CD4-positive, alpha-beta T cell treated with Interleukin-4 for 1 hour (primary cell): ENCODE results near the gene RREB1.

Experiments
- DNase-seq, 2 donors: peaks; one replicate each; pipeline ENCODE4 v3.0.0-alpha.2; 2020 to 2022

The RREB1 gene

DNA sequence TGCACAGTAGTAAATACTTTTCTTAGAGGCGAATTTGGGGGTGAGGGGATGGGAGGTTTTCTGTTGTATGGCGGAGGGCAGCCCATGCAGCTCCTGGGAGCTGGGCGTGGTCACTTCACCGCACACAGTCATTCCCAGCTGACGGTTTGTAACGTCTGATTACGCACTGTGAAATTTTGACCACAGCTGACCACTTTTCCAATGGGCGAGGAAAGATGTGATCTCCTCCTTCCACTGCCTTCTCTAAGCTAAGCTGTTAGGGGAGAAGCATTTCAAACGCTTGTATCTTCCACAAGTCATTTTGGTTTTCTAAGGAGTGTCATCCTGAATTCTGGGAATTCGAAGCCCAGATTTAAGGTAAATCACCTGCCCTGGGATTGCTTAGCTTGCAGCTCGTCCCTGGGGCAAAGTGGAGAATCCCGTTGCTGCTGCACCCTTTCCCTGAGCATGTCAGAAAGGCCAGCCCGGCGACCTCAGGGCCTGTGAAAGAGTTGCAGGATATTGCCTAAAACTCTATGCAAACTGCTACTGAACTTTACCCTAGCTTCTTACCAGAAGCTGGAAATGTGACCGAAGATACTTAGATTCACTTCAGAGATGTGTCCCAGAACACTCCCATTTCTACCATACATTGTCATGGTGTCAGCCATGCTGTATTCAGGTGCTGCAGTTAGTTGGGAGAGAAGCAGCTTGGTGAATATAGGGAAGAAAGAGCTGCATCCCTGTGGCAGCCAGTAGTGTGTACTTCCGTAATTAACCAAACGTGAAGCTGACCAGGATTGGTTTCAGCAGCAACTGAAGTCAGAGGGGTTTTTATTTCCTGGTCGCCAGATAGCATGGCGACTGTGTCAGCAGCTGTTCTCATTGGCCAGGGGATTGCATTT, 58.9 kb downstream of the RREB1 start:
- peak in 1 of 2 donors; percentile 51 for DNase-seq

DNA sequence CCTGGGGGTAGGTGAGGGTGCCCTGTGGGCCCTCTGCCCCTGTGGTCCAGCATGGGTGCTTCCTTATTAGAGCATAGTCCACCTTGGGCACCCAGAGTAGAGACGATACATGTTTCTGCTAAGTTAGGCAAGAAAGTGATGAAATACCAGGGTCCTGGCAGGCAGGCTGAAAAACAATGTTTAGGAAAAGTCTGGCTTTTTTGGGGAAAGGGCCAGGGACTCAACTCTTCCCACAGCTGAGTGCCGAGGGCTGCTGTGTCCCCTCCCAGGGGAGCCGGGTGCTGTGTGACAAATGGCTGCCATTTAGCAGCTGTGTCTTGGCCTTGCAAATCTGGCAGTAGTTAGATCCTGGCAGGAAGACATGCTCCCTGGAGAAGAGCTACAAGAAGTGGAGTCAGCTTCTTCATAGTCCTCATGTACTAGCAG, 61.5 kb downstream of the RREB1 start:
- DNase-seq: no peak

DNA sequence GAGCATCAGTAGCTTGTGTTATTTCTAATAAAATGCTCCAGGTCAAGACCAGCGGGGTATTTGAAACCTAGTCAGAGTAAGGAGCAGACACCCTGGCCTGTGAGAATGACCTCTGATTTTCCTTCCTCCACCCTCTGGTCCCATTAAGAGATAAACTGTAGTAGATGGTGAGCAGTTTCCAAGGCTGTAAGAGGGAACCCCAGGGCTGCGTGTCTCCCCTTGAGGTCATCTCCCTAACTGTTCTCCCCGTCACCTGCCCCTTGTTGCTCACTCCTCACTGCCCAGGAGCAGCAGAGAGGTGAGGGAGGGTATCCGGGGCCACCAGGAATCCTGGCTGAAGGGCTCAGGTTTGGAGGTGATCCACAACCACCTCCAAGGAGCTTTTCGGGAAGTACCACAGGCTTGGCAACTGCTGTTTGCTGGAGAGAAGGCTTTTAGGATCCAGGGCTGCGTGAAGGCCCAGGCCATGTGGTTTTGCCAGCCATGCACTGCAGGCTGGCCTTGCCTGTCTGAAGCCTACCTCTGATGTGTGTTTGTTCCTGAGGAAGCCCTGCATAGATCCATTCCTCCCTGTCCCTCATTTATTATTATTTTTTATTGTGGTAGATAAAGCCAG, 62.5 kb downstream of the RREB1 start:
- no peak for DNase-seq

DNA sequence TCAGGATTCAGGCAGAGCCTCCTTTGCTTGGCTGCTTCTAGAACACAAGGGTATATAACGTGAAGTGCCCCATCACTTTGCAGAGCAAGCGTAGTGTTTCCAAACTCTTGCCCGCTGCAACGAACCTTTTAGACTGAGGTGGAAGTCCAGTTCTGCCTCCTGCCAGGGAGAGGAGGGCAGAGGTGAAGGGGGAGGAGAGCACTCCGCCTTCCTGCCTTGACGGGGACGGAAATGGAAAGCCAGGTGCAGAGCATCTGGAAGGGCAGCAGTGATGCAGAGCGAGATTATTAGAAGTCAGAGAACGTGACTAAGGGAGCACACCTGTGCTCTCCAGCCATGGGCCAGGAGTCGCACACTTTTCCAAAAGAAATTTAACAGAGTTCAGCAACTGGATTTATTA, 63.4 kb downstream of the RREB1 start:
- no peak for DNase-seq

DNA sequence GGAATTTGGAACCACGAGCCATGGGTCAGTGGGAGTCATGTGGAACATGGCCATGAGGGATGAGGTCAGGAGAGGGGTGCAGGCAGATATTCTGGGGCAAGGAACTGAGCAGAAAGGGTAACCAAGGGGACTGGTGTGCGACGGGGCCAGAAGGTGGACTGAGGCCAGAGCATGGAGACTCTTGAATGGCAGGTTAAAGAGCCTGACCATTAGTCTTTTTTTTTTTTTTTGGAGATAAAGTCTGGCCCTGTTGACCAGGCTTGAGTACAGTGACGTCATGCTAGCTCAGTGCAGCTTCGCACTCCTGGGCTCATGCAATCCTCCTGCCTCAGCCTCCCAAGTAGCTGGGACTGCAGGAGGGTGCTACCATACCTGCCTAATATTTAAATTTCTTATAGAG, 64.0 kb downstream of the RREB1 start:
- no peak for DNase-seq

DNA sequence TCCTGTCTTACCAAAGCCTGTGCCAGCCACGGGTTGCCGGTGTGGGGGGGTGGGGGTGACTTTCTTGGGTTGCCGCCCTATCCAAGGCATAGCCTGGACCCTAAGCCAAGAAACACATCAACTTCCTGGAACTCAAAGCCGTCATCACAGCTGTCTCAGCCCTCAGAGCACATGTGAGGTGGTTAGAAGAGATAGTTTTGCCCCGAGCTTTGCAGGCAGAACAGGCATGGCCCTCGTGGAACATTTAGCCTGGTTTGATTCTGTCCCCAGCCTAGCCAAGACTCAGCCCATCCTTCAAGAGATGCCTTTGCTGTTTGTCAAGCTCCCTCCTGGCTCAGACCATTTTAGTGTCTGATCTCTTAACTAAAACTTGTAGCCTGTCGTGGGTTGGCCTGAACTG, 64.9 kb downstream of the RREB1 start:
- no peak for DNase-seq

DNA sequence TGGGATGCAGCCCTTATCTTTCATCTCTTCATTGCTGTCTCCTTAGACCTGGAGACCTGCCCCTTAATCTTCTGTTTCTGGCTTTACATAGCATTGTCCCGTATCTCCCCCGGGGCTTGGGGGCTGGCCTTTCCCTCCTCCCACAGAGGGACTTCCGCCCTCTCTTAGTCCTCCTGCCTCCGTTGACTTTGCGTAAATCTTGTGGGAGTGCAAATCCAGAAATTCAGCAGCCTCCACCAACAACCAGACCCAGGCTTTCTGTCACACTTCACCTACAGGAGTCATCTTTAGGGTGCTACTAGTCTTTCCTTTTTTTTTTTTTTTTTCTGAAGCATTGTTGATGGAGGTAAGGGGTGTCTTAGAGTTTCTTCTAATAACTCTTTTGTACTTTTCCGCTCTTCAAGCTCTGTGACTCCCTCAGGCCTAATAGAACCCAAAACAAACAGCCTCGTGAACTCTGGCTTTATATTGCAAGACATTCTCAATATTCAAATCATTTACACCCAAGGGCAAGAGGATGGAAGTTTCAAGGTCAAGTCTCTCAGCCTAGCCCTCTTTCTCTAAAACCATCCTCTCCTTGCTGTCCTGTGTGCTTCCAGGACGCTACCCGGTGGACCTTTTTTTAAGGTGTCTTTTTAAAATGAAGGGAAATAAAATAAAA, 66.2 kb downstream of the RREB1 start:
- DNase-seq: no peak

DNA sequence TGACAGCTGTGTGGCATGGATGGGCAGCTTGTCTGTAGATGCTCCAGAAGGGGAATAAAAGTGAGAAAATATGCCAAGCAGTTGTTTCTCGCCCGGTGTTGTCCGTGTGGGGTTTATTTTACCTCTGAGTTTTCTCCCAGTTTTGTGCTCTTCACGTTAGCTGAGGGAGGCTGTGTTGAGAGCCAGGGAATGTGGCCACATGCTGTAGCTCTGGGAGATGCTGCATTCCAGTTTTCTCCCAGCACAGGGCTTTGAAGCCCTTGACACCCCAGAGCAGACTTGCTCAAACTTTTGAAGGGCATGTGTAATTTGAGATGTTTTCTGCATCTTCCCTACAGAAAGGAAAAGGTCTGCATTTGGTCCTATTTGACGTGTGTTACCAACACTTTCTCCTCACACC, 67.7 kb downstream of the RREB1 start:
- no peak for DNase-seq

DNA sequence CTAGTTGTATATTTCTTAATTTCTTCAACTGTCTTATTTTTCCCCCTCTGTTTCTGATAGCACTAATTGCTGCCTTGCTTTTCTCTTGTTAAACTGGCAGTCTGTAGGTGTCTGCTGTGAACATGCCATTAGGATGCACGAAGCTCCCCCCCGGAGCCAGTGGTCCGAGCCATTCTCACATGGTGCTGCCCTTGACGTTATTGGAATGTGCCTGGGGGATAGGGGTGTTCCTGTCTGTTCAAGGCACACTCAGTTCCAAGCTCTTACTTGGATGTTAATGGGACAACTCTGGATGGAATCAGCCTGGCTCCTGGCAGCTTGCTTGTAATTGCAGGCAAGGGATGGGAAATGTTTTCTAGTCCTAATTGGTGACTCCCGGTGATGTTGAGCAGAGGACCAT, 68.4 kb downstream of the RREB1 start:
- DNase-seq: no peak

DNA sequence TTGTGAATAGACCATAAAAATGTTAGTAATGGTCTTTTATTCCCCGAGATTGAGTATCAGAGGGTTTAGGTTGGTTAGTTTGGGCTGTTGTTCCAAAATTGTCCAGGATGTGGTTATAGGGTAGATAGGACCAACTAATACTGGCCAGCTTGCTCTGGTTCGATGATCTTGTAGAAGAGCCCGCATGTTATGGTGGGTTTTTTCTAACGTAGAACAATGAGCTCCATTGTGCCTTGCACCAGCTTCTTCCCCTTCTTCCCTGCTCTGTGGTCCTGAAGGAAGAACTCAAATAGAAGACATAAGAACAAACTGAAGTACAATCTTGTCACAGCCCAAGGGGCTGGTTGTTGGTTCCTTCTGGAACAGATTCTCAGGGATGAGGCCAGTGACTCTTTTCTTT, 70.5 kb downstream of the RREB1 start:
- no peak for DNase-seq

DNA sequence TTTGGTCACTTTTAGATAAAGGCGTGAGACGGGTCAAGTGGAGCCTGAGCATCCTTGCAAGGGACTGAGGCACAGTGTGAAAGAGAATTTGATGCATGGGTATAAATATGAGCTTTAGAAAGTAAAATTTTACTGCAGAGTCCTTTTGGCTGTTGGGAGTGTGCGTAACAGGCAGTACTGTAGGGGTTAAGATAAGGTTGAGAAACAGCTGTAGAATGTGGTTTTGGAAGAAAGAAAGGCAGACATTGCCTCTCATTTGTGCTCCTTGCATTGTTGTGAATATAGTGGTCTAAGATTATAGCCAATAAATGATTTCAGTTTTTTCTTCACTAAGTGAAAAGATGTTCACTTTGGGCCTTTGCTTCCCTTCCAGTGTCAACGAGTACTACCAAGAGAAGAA, 73.0 kb downstream of the RREB1 start:
- DNase-seq: no peak

DNA sequence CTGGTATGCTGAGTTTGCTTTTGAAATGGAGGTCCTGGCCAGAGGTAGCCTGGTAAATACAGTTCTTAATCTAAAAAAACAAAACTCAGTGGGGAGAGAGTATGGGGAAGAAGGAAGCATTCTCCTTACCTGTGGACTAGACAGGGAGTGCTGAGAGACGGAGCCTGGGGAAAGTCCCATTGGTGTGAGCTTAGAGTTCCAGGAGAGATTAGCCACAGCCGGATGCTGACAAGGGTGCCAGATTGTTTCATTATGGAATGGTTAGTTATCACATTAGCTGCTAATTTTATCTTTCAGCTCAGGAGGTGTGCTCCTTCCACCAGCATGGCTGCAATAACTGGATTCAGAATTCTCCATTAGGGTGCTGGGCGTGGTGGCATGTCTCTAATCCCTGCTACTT, 75.9 kb downstream of the RREB1 start:
- no peak for DNase-seq

DNA sequence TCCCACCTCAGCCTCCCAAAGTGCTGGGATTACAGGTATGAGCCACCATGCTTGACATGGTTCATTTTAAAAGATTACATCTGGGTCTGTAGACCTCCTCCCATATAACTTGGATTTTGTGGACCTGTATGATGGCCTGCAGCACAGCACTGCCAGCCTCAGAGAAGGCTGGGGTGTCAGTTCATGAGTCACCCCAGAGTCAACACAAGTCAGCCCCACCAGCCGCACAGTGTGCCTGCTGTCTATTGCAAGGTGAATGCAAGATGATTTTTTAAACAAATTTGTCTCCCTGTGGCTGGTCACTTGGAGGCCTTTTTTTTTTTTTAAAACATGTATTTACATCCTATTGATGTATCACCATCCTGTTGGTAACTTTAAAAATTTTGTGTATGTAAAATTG, 76.7 kb downstream of the RREB1 start:
- no peak for DNase-seq

DNA sequence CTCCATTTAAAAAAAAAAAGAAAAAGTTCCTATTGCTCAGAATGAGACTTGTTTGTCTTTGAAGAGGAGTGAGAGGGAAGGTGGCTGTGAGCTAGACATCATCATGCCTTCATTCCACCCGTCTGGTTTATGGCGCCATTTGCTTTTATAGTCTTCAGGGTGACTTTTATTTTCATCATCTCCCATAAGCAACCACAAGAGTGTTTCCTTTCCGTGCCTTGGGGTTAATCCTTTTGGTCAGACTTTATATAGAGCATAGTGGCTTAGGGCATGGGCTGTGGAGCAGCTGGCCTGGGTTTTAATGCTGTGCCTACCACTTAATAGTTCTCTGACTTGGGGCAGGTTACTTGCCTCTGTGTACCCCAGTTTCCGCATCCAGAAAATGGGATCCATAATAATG, 77.8 kb downstream of the RREB1 start:
- no peak for DNase-seq

DNA sequence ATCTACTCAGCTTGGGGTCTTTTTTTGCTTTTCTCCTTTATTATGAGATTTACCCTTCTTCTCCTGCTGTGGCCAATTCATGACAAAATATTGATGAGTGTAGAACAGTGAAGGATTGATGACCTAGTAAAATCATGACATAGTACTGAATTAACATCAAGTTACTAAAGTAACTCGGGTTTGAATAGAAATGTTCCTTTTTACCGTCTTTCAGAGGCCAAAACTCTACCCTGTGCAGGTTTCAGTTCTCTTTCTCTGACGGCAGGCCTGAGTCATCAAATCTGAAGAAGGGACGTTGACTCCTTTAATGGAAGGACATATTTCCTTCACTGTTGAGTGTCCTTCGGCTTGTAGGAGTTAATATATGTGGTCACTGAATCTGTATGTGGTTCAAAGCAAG, 80.7 kb downstream of the RREB1 start:
- peak in 1 of 2 donors; percentile 53 for DNase-seq

DNA sequence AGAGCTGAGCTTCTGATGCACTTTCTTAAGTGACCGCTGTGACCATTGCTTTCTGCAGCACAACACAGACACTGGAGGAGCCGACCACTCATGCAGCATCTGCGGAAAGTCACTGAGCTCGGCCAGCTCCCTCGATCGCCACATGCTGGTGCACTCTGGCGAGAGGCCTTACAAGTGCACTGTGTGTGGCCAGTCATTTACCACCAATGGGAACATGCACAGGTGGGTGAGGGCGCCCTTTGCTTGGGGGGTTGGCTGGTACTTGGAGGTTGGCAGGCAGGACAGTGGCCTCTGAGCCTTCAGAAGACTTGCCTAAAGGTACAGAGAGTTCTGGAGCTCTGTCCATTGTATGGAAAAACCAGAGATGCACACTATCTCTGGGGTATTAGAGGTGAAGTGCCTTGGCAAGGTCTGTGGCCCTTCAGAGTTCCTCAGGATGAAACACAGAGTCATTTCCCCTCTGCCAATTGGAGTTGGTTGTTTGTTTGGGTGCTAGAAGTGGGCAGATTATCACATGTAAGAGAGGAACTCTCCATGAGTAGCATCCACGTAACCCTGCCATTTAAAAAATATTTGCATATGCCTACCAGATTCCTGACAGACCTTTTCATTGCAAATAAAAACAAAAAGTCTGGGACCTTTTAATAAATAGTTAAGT, 81.5 kb downstream of the RREB1 start:
- no peak for DNase-seq

DNA sequence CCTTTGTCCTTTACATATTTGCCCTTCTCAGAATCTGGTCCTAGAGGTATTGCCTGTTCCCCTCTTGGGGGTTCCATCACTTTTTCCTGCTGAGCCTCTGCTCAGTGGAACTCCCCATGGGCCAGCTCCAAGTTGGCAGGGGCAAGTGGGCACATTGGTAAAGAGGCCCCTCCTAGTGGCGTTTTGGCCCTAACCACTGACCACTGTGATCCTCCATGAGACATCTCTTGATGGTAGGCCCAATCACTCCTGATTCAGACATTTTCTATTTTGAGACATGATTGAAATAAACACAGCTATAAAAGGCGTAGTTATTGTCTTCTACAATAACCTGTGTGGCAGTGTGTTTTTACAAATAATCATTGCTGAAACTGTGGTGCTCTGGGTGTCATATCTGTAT, 83.0 kb downstream of the RREB1 start:
- DNase-seq: no peak

DNA sequence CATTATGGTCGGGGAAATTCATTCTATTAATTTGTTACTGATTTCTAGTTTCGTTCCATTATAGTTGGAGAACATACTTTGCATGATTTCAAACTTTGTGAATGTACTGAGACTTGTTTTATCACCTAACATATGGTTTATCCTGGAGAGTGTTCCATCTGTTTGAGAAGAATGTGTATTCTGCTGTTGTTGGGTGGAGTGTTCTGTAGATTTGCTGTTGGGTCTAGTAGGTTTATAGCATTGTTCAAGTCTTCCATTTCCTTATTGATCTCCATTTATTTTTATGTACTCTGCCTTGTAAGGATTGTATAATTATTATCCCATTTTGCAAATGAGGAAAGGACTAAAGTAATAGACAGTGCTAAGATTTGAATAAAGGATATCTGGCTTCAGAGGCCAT, 85.4 kb downstream of the RREB1 start:
- no peak for DNase-seq

DNA sequence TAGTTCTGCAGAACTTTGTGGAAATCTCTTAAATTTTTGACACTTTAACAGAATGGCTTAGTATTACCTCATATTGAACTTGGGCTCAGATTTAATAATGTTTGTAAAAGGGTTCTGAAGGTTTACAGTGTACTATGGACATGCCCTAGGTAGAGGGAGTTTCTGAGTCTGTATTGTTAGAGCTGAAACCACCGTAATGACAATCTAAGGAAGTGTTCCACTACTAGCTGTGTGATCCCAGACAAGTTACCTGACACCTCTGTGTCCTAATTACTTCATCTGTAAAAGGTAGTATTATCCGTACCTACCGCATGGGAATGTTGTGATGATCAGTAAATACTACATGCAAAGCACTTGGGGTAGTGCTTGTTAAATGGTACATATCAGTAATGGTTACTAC, 86.9 kb downstream of the RREB1 start:
- no peak for DNase-seq

DNA sequence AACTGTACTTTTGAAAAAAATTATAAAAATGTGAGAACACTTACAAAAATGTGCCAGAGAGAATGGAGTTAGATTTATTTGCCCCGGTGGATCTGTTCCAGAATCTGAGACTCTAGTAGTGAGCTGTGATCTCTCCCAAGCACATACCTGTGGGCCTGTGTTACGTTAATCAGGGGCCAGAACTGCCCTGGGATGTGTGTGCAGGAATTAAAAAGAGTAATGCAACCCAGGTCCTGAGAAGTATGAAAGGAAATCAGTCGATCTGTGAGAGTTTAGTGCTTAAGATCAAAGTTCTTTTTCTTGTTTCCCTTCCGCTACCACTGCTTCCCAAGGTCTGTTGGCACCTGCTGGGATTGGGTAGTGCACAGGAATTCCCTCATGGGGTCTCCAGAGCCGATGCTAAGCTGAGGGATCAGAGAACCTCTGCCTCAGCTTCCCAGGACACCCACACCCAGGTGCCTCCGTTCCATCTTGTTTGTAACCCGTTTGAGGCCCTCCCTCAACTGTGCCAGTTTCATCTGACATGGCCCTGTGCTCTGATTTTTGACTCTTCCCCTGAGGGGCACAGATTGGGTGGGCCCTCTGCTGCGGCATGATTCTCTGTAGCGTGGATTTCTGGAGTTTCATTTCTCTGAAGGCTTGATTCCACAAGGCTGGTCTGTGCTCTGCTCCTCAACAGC, 87.7 kb downstream of the RREB1 start:
- DNase-seq: no peak

DNA sequence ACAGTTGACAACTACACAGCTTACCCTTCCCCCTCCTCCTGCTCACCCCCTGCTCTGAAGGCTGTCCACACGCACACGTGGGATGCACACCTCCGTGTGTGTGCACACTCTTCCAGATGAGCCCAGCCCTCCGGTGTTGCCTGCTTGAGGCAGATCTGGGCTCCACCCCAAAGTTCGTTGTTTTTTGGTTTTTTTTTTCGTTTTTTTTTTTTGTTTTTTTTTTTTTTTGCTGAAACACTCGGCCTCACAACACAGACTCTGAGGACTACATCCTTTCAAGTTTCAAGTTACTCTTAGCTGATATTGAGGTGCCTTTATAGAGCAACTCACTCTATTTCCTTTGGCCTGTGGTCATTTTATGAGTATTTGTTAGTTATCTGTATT, 88.2 kb downstream of the RREB1 start:
- no peak for DNase-seq

DNA sequence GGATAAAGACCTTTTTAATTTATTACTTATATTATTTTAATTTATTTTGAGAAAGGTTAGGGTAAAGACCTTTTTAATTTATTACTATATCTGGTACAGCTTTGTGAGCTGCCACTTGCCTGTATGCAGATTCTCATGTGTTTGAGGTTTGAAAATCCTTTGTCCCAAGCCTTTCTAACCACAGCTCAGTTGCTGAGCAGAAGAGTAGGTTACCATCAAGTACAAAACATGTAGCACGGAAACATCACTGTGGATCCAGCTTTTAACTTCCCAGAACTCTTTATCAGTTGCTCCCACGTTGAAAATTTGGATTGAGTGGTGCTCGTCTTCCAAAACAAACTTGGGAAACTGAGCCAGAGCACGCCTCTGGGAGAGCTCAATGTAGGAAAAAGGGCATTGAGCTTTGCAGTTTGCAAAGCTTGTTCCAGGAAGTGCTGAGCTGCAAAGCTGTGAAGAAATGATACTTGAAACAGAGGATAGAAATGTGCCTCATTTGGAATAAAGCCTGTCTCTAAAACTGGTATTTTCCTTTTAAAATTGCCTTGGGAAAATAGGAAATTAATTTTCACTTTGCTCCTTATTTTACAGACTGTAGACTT, 89.0 kb downstream of the RREB1 start:
- no peak for DNase-seq

DNA sequence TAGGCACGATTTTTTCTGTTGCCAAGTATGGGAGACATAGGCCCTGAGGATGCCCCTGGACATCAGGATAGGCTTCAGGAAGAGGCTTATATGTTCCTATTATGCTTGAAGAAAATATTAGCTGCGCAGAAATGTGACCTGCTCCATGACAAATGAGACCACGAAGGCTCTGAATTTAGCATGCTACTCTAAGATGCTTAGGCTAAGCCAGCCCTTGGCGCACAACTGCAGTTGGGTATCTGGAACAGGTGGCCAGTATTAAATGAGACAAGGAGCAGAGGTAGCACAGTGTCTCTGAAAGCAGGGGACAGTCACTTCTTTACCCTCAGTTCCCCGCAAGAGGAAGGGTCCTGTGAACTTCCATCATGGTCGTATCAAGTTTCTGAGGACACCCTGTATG, 90.0 kb downstream of the RREB1 start:
- no peak for DNase-seq
